RPMI7951 (cell line): ENCODE measurements around the gene CEP85L. TPM values are rescaled to one million over a fixed set of nuclear protein-coding genes. Genes with fewer than 3 reads are reported as not detected.

ENCODE experiments used
- DNase-seq: peaks from one replicate; pipeline ENCODE4 v3.0.0-alpha.2; 2012; ENCODE audit warnings: low read depth
- total RNA-seq: library from RNA; depleted of rRNA; stranded (reverse); fragments of >200 nt; shearing (Covaris generic); gene quantifications from 2 replicates; pipeline ENCODE4 v1.2.3, GENCODE V29; 2014

The CEP85L gene
- total RNA-seq, 1 experiment from 2014 or later, result 10.8 TPM

DNA sequence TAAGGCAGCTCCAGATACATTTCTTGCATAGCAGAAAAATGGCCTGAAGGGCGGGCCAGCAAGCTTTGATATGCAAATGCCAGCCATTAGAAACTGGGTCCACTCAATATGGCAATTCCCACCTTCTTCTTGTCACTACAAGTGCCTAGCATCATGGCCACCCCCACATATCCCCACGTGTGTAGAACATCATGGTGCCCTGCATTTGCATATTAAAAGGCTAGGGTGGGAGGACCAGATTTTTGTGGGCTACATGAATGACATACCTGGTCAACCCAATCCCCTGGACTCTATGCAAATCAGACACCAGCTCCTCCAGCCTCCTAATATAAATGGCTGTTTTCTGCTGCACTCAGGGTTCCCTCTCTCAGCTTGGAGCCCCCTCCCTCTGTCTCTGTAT, 71.6 kb downstream of the CEP85L start:
- no peak for DNase-seq

DNA sequence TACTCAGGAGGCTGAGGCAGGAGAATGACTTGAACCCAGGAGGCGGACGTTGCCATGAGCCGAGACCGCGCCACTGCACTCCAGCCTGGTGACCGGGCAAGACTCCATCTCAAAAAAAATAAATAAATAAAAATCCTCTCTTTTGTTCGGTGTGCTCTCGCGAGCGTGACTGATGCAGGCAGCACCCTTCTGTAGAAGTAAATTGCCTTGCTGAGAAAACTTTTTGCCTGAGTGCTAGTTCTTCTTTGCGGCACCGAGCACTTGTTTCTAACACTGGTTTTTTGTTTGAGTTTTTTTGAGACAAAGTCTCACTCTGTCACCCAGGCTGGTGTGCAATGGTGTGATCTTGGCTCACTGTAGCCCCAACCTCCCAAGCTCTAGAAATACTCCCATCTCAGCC, 72.8 kb downstream of the CEP85L start:
- peak; percentile 14 for DNase-seq

DNA sequence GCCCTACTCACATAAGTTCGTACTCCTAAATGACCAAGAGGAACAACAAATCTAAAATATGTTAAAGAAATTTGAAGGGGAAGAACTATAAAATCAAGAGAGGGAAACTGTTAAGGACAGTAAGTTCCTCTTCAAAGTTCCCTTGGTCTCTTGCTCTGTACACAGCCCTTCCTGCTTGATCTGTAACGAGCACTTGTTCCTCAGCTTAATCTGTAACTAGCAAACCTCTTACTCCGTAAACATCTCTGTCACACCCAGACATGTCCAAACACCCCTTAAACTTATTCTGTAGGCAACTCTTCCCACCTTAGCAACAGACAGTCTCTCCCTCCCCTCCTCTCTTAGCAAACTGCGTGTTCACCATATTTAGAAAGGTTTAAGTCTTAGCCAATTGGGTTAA, 73.4 kb downstream of the CEP85L start:
- DNase-seq, result no peak

DNA sequence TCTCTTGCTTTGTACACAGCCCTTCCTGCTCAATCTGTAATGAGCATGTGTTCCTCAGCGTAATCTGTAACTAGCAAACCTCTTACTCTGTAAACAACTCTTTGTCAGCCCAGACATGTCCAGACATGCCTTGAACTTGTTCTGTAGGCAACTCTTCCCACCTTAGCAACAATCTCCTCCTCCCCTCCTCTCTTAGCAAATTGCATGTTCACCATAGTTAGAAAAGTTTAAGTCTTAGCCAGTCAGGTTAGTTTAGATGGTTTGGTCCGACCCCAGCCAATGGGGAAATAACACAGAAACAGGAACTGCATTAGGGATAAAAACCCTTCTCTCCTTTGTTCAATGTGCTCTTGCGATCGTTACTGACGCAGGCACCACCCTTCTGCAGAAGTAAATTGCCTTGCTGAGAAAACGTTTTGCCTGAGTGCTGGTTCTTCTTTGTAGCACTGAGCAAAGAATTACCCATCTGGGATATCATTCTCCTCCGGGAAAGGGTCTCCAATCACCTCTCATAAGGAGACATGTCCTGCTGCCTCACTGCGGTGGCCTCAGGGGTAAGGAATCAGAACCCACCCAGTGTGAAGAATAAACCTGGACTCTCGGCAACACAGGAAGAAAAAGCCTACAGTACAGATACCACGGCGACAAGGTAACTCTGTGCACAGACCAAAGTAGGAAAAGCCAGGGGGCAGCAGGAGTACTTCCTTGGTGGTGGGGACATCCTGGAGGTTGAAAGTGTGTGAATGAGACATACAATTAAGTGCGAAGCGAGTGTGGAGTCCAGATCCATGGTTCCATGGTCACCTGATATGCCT, 77.1 kb downstream of the CEP85L start:
- no peak for DNase-seq

DNA sequence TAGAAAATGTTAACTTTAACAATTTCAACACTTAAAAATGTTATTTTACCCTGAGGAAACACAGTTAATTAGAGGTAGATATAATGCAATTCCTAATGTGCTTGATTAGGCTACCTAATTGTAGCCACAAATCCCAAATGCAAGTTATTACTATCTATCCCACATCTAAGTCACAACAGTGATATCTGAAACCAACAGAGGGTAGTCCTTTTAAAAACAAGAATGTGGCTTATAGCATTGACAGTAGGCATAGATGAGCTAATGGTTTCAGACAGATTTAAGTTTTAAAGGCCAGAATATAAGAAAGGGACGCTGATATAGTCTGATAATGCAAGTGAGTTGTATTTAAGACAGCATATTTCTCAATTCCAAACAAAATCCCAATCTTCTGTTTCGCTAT, 80.3 kb downstream of the CEP85L start:
- DNase-seq, result no peak

GRCh38 chr6:118569498-118569897, 81.9 kb downstream of the CEP85L start:
- no peak for DNase-seq

DNA sequence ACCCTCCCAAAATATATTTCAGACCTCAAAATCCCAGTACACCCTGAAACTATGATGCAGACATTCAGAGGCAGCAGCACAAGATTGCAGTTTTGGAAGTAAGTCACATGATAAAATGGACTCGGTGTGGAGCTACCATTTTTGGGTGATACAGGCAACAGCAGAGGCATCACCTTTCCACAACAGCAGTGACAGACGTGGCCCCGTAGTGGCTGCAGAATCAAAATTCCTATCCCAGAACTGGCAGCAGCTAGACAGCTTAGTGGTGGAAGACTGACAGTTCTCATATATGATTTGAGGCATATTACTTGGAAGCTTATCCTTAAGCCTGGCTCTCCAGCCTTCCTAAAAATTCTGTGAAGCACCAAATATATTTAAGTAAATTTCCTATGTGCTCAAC, 83.4 kb downstream of the CEP85L start:
- no peak for DNase-seq

DNA sequence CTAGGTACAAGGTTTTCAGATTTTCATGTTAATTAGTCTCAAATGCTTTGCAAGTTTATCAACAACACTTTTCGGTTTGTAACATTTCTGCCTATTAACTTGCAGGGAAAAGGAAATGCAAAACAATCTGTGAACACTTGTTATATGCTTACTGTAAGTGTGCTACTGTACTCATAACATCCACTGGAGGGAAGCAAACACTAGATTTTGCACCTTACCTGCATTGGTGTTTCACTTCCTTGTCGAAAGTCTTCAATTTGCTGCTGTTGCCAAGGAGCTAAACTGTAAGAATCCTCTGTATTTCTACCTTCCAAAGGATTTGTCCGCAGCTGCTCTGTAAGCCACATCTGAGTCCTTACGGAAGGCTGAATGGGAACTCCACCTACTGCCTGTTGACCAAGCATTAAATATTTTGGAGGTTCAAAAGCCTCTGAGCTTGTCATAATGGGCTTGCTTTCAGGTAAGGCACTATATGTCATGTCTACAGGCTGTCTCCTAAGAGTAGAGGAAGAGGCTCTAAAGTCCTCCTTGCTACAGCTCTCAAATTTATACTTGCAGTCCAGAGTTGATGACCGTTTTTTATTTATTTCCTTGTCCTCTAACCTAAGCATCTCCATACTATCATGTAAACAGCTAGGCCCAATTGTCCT, 86.0 kb downstream of the CEP85L start:
- no peak for DNase-seq

DNA sequence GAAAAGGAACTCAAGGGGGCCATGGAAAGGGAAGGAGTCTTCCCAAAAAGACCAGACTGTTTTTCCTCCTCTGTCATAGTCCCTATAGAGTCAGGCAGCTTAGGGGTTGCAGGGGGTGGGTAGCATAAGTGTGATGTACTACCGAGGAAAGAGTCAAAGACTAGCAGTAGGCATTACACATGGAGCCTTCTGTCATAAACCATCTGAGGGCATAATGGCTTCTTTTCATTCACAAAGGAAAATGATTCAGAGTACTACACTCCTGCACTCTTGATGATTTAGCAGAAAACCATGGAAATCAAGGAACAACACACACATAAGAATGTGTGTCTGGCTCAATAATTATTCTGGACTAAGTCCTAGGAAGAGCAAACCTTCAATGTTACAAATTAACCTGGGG, 88.4 kb downstream of the CEP85L start:
- DNase-seq, result peak; percentile 20

DNA sequence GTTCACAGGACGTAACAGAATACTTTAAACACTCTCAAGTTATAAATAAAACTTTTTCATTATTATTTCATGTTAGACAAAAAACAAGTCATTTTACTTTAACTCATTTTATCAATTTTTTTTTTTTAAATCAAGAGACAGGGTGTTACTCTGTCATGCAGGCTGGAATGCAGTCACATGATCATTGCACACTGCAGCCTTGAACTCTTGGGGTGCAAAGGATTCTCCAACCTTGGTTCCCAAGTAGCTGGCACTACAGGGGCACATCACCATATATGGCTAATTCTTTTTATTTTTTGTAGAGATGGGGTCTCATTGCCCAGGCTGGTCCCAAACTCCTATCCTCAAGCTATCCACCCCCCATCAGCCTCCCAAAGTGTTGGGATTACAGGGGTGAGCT, 89.1 kb downstream of the CEP85L start:
- no peak for DNase-seq

DNA sequence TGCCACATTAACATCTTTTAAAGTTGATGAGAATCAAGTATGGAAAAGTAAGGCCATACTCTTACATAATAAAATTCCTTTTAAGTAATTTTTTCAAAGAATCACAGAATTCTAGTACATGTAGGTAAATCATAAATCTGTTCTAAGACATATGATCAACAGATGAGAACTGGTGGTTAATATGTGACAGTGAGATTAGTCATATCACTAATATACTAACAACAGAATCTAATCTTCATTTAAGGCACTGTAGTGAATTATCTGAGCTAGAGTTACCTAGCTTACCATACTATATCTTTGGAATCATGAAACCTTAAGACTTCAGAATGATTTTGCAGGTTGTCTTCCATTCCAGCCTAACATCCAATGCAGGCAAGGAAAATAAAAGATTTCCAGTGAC, 91.7 kb downstream of the CEP85L start:
- DNase-seq, result no peak

- no peak for DNase-seq
Measured at GRCh38 chr6:118558464-118559217, 92.8 kb downstream of the CEP85L start.

- DNase-seq, result no peak
Measured at GRCh38 chr6:118554698-118555097, 96.7 kb downstream of the CEP85L start.

DNA sequence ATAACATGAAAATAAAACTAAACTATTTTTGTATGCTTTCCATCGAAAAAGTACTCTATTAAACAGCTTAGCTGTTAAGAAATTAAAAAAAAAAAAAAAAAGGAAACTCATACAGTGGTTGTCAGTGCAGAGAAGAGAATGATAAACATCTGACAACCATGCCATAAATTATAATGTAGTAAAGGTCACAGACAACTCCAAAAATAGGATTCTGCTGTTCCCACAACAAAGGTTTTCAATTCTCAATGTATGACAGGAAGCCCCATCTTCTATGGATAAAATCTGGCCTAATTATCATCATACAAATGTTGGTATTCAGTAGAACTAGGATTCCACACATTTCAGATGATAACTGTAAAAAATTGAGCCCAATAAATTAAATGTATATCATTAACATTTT, 98.3 kb downstream of the CEP85L start:
- DNase-seq, result no peak

DNA sequence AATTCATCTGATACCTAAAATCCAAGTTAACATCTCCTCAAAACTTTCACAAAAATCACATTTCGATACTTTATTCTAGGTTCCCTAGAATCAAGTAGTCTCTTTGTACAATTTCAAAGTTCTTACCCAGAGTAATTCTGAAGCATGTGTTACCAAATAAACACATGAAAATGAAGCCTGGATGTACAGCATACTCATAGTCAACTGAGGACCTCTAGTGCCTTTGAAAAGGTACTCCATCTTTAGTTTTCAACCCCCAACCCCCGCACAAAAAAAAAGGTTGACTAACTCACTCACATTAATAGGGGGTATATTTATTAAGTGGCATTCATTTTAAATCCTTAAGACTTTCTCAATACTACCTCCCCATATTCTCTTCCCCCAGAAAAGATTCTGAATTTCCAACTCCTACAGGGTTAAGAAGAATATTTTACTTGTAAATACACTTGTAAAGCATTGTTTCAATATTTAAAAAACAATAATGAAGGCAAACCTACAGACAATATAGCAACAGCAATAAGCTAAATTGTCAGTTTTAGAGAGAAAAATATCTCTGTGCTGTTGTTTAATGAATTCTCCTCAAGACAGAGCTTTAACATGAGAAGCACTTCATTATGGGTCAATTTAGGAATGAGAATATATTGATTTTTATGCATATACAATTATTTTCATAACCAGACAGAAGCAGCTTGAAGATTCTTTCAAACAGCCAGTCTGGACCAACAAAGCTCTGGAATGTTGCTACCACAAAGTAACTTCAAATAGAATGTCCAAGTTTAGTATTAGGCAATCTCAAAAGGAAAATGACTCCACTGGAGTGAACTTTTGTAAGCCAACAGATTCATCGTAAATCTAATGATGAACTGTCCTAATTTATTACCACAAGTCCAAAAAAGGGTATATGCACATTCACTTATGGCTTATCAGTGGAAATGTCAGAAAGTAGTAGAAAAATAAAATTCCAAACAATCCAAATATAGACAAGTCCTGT, 100.0 kb downstream of the CEP85L start:
- DNase-seq, result peak; percentile 49

- DNase-seq, result no peak
Measured at GRCh38 chr6:118548613-118549012, 102.8 kb downstream of the CEP85L start.

GRCh38 chr6:118548136-118548535, 103.3 kb downstream of the CEP85L start, which contains the start of gene PLN:
TSS of gene PLN (plus strand) at chr6:118548296. CDS start at chr6:118558922, 10,626 bp downstream.
- DNase-seq, result no peak

DNA sequence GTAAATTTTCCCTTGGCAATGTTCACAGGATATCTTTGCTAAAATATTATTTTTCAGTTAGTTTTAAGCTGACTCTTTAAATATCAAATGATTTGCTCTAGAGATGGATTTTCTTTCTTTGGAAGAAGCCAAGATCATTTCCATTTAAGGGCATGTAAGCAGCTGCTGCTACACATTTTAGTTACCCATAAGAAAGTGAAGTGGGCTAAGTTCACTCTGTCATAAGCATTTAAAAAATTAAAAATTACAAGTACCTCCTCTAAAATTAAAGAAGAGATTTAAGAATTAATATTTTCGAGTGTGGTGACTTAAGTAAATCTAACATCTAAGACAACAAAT, 104.5 kb downstream of the CEP85L start:
- DNase-seq, result no peak

- no peak for DNase-seq
Measured at GRCh38 chr6:118546164-118546879, 105.1 kb downstream of the CEP85L start.

GRCh38 chr6:118544105-118544504, 107.3 kb downstream of the CEP85L start:
- no peak for DNase-seq
